ENCODE measurements around the gene ATP9A.
"Not testable (repeated sequence)": the region's sequence is repeated elsewhere in the genome, so short reads cannot be mapped to it uniquely, and the experiment has no call there.

The ATP9A gene

GRCh38 chr20:51752343-51752951 lies 15.7 kb downstream of the ATP9A start:
- no peak for DNase-seq

DNA sequence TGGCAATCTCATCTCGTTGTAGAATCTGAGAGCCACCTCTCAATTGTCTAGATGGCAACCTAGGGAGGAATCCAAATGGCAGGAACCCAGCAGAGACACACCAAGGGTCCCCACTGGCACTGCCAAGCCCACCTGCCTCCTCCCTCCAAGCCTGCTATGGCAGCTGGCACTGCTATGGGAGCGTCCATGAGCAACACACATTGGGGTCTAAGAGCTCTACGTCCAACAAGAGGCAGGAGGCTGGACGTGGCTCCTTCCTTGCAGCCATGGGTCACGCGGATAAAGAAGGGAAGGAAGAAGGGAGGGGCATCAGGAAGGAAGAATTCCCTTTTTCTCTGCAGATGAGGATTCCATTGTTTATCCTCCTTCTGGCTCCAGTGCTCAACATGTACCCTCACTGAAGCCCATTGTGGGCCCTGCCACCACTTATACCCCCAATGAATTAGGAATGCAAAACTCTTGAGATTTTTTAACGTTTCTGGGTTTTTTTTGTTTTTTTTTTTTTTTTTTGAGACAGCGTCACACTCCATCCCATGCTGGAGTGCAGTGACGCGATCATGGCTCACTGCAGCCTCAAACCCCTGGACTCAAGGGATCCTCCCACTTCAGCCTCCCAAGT lies 17.3 kb downstream of the ATP9A start:
- DNase-seq: no peak

- no peak for DNase-seq
Observed at GRCh38 chr20:51750037-51750769, 18.0 kb downstream of the ATP9A start.

GRCh38 chr20:51749674-51750036 lies 18.5 kb downstream of the ATP9A start:
- no peak for DNase-seq

DNA sequence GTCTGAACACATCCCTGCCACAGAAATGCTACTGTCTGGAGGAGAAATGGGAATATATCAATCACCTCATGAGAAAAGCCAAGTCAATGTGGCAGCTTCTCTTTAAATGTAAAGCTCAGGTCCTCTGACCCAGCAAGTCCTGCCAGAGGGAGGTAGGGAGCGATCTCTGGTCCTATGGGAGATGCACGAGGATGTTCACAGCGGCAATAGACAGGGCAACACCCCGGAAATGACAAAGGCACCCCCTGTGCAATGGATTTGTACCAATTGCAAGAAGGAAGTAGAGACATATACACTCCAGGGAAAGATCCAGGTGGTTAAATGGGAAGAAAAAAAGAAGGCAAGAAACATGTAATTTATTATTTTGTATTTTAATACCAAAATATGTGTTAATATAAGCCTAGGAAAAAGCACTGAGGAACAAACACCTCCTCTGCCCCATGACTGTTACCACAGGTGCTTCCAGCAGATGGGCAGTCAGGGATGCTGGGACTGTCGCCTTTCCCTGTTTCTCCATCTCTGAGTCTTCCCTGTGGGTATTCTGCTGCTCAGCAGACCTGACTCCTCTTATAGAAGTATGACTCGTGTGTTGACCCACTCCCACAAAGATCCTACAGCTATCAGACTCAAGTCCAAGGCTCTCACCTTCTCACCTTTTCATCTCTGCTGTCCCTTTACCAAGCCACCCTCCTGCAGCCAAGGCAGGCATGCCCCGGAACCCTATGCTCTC lies 20.8 kb downstream of the ATP9A start:
- no peak for DNase-seq

DNA sequence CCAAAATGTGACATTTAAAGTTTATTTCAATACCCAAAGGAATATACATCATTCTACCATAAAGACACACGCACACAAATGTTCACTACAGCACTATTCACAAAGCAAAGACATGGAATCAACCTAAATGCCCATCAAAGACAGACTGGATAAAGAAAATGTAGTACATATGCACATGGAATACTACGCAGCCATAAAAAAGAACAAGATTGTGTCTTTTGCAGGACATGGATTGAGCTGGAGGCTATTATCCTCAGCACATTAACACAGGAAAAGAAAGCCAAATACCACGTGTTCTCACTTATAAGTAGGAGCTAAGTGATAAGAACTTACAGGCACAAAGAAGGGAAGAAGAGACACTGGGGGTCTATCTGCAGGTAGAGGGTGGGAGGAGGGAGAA lies 22.4 kb downstream of the ATP9A start:
- DNase-seq: no peak

GRCh38 chr20:51740838-51741237 lies 27.4 kb downstream of the ATP9A start:
- no peak for DNase-seq

DNA sequence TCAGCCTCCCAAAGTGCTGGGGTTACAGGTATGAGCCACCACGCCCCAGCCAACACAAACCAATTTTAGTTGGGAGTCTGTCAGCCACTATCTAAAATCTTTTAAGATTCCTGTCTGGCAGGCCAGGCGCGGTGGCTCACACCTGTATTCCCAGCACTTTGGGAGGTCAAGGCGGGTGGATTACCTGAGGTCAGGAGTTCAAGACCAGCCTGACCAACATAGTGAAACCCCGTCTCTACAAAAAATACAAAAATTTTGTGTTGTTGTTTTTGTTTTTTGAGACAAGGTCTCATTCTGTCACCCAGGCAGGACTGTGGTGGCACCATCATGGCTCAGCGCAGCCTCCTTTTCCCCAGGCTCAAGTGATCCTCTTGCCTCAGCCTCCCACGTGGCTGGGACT lies 27.9 kb downstream of the ATP9A start:
- DNase-seq: not testable (repeated sequence)

GRCh38 chr20:51739722-51740249 lies 28.4 kb downstream of the ATP9A start:
- no peak for DNase-seq

DNA sequence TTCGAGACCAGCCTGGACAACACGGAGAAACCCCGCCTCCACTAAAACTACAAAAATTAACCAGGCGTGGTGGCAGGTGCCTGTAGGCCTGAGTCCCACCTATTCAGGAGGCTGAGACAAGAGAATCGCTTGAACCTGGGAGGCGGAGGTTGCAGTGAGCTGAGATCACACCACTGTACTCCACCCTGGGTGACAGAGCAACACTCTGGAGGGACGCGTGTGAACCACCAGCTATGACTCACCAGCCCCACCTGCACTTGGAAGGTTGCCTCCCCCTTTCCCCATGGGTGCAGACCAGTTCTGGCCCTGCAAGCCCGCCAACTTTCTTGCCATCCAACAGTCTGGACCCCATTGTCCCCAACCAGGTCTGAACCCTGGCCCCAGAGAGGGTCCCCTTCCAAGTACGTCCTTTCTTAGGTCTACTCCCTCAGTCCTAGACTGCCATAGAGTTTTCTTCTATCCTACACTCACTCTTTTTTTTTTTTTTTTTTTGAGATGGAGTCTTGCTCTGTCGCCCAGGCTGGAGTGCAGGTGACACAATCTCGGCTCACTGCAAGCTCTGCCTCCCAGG lies 29.2 kb downstream of the ATP9A start:
- DNase-seq: peak; percentile 61

DNA sequence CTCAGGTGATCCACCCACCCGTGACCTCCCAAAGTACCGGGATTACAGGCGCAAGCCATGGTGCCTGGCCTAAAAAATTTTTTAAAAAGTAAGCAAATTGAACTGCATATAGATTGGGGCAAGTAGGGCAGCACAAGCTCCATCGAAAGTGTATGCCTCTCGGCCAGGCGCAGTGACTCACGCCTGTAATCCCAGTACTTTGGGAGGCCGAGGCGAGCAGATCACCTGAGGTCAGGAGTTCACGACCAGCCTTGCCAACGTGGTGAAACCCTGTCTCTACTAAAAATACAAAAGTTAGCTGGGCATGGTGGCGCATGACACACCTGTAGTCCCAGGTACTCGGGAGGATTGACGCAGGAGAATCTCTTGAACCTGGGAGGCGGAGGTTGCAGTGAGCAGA lies 29.9 kb downstream of the ATP9A start:
- not testable (repeated sequence) for DNase-seq

DNA sequence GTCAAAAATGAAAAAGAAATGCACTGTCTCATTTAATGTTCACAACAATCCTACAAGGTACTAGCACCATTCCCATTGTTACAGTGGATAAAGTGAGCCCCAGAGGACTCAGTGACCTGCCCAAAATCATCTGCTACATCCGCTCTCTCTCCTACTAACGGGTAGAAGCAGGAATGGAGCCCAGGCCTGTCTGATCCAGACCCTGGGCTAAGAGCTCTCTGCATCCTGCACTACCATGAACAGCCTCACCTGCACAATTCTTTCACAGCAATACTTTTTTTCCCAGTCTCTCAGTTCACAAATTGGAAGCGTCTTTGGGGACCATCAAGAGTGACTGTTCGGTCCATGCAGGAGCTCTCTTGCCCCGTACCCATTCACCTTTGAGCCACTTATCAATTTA lies 31.2 kb downstream of the ATP9A start:
- no peak for DNase-seq

DNA sequence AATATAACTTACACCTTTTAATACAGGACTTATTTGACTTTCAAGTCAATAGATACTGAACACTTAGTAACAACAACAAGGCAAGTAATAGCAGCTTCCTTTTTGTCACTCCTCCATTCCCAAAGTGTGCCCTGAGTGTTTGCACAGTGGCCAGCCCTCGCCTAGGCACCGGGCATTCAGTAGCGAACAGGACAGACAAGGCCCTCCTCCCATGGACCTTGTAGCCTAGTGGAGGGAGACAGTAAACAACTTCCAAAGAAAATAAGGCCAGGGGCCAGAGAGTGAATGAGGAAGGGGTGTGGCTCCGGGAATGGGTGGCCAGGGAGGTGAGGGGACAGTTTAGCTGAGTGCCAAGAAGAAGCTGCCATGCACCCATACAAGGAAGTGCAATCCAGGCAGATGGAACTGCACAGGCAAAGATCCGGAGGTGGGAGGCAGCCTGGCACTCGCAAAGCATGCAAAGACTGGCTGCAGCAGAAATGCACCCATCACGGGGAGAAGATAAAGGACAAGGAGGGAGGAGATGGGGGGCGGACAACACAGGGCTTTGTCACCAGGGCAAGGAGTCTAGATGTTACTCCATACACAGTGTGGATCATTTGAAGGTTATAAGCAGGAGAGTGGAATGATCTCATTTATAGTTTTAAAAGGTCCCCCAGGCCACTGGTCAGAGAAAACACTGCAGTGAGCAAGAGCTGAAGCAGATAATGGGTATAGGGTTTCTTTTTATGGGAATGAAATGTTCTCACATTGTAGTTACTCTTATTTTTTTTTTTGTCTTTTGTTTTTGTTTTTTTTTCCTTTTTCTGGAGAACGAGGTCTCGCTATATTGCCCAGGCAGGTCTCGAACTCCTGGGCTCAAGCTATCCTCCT lies 32.2 kb downstream of the ATP9A start:
- no peak for DNase-seq

DNA sequence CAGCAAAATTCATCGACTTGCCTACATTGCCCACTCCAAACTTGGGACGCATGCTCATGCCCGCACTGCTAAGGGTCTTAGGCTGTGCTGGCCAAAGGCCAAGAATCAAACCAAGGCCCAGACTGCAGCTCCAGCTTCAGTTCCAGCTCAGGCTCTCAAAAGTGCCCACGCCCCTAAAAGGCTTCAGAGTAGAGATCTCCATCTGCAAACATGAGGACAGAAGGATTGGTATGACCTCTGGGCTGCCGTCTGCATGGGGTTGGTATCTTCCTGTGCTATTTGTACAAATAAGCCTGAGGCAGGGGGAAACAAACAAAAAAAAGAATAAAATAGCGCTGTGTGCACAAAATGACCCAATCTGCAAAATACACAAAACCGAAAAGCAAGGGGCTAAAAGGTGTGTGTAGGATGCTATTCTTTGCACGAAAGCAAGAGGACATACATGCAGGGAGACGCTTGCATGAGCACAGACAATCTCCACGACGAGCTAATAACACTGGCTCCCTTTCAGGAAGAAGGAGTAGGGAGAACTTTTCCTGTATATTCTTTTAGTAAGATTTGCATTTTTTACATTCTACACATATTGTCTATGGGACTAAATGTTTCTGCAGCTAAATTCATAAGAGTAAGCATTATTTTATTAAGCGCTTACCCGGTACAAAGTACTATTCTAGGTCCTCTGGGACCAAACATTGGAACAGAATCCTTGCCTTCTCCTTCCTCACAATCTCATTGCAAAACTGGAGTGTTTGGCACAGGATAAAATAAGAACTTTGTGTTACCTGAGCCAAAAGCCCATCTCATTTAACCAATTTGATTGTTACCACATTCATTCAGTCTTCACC lies 33.1 kb downstream of the ATP9A start:
- DNase-seq: no peak

- DNase-seq: no peak
Observed at GRCh38 chr20:51733070-51733469, 35.1 kb downstream of the ATP9A start.

GRCh38 chr20:51732096-51732791 lies 35.9 kb downstream of the ATP9A start:
- no peak for DNase-seq

GRCh38 chr20:51731731-51732095 lies 36.5 kb downstream of the ATP9A start:
- DNase-seq: no peak

GRCh38 chr20:51729771-51730170 lies 38.4 kb downstream of the ATP9A start:
- DNase-seq: no peak

GRCh38 chr20:51728737-51729136 lies 39.5 kb downstream of the ATP9A start:
- no peak for DNase-seq

DNA sequence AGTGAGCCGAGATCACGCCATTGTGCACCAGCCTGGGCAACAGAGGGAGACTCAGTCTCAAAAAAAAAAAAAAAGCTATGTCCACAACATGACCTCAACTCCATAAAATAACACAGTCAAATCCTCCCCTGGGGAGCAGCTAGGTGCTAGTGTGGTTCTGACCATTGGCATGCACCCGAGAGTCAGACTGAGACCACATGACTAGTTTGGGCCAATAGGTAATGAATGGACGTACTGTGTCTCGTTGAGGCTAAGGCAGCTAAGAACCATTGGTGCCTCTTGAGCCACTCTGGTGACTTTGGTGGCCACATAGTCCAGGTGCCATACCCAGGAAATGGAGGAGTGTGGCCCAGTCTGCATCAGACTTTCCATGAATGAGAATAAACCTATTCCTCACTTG lies 40.3 kb downstream of the ATP9A start:
- DNase-seq: no peak
